ENCODE results near the gene MRPS24.
A peak's percentile ranks its signal among the peaks of the same experiment; 100 is the strongest.
"Not testable (repeated sequence)": the region's sequence is repeated elsewhere in the genome, so short reads cannot be mapped to it uniquely, and the experiment has no call there.

MRPS24 gene

DNA sequence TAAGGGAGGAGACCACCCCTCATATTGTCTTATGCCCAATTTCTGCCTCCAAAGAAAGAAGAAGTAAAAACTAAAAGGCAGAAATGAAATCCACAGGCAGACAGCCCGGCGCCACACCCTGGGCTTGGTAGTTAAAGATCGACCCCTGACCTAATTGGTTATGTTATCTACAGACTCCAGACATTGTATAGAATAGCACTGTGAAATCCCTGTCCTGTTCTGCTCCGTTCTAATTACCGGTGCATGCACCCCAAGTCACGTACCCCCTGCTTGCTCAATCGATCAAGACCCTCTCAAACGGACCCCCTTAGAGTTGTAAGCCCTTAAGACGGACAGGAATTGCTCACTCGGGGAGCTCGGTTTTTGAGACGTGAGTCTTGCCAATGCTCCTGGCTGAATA is 44.8 kb downstream of the MRPS24 start:
- peak in 1 of 3 donors; percentile 15 for DNase-seq
- 92% methylated on average over 4 of the region's 12 CpGs for WGBS (ENCODE audit: insufficient coverage)
- POLR2A ChIA-PET; H3K27ac ChIP-seq (ENCODE audit: insufficient read depth in 1 of 2, low read depth in 1 of 2, low read length in 2 of 2, poor library complexity in 1 of 2, severe bottlenecking in 2 of 2); H3K4me3 ChIP-seq (ENCODE audit: control insufficient read depth in 1 of 7, extremely low read depth in 1 of 7, insufficient read depth in 4 of 7, low read depth in 2 of 7, low read length in 6 of 7); H3K27me3 ChIP-seq (replicated peaks in 2 of 5; ENCODE audit: control insufficient read depth in 4 of 5, insufficient read depth in 5 of 5, low read length in 4 of 5); H3K36me3 ChIP-seq (ENCODE audit: control insufficient read depth in 4 of 4, insufficient read depth in 4 of 4, low read length in 3 of 4); H3K9me3 ChIP-seq (ENCODE audit: control extremely low read depth in 1 of 5, control insufficient read depth in 4 of 5, insufficient read depth in 2 of 5, low read depth in 1 of 5, low read length in 4 of 5); H3K4me1 ChIP-seq (ENCODE audit: control extremely low read depth in 1 of 4, control insufficient read depth in 4 of 4, insufficient read depth in 4 of 4, low read length in 3 of 4): not testable (repeated sequence)
- CTCF ChIA-PET, result interaction anchor here (0.7 to 1.2 kb wide), 2 partner anchors 10 to 42 kb away, joined by 4 to 5 read pairs; no protein-coding TSS in a partner anchor

DNA sequence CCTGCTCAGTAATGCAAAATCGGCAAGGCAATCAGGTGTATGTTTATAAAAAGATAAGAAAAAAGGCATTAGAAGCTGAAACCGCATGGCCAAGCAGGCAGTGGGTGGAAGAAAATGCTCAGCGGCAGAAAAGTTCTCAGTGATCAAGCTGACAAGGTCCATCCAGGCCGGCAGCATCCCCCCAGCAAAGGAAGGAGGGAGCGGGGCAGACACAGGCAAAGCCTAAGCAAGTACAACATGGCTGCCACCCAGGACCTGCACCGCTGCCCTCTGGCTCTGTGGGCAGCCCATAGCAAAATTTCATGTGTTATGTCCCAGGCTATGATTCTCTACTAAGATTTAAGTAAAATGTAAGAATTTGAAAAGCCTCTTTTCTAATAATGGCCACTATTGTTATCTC is 45.4 kb downstream of the MRPS24 start:
- H3K4me3 ChIP-seq (ENCODE audit: control insufficient read depth in 1 of 7, extremely low read depth in 1 of 7, insufficient read depth in 4 of 7, low read depth in 2 of 7, low read length in 6 of 7), result no peak overlapping the region
- no peaks in the 10 kb centered on the region for H3K9me3 ChIP-seq (ENCODE audit: control extremely low read depth in 1 of 5, control insufficient read depth in 4 of 5, insufficient read depth in 2 of 5, low read depth in 1 of 5, low read length in 4 of 5)
- H3K27ac ChIP-seq (ENCODE audit: insufficient read depth in 1 of 2, low read depth in 1 of 2, low read length in 2 of 2, poor library complexity in 1 of 2, severe bottlenecking in 2 of 2), result no peak overlapping the region
- no peak for DNase-seq
- H3K36me3 ChIP-seq (ENCODE audit: control insufficient read depth in 4 of 4, insufficient read depth in 4 of 4, low read length in 3 of 4), result no peaks in the 10 kb centered on the region
- H3K27me3 ChIP-seq (replicated peaks in 2 of 5; ENCODE audit: control insufficient read depth in 4 of 5, insufficient read depth in 5 of 5, low read length in 4 of 5), result peaks cover 0 to 3% (median 0%) of the 10 kb centered on the region in 5 experiments
- WGBS (ENCODE audit: insufficient coverage), result 99% methylated on average over 5 of the region's 6 CpGs
- ChIA-PET CTCF (interaction anchor here (1.1 to 1.6 kb wide), 3 partner anchors 42 to 123 kb away, joined by 3 to 5 read pairs (median 3); no protein-coding TSS in a partner anchor), POLR2A (no interaction called here)
- H3K4me1 ChIP-seq (ENCODE audit: control extremely low read depth in 1 of 4, control insufficient read depth in 4 of 4, insufficient read depth in 4 of 4, low read length in 3 of 4), result no peaks in the 10 kb centered on the region

DNA sequence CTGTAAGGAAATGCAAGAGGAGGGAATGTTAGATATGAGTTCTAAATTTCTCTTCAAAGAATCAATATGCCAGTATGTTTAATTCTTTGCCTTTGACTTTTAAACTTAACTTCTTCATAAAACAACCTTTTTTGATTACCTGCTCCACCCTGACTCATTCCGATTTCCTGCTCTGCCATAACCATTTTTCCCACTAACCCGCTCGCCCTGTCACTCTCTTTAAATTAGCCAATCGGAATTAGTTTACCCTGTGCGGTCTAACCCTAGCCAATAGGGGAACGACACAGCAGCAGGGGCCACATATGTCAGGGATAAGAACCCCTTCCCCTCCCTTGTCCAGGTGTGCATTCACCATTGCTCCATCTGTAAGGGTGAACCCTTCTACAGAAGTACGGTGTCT is 45.9 kb downstream of the MRPS24 start:
- CTCF ChIA-PET, result interaction anchor here (1.1 to 1.6 kb wide), 2 partner anchors 98 to 123 kb away, joined by 3 read pairs; no protein-coding TSS in a partner anchor
- WGBS (ENCODE audit: insufficient coverage), result 91% methylated on average over 4 of the region's 7 CpGs
- POLR2A ChIA-PET, result not testable (repeated sequence)

More for the DNA sequence above, 45.9 kb downstream of the MRPS24 start:
- not testable (repeated sequence) for H3K27ac ChIP-seq (ENCODE audit: insufficient read depth in 1 of 2, low read depth in 1 of 2, low read length in 2 of 2, poor library complexity in 1 of 2, severe bottlenecking in 2 of 2); H3K27me3 ChIP-seq (replicated peaks in 2 of 5; ENCODE audit: control insufficient read depth in 4 of 5, insufficient read depth in 5 of 5, low read length in 4 of 5); H3K4me1 ChIP-seq (ENCODE audit: control extremely low read depth in 1 of 4, control insufficient read depth in 4 of 4, insufficient read depth in 4 of 4, low read length in 3 of 4); H3K4me3 ChIP-seq (ENCODE audit: control insufficient read depth in 1 of 7, extremely low read depth in 1 of 7, insufficient read depth in 4 of 7, low read depth in 2 of 7, low read length in 6 of 7); H3K9me3 ChIP-seq (ENCODE audit: control extremely low read depth in 1 of 5, control insufficient read depth in 4 of 5, insufficient read depth in 2 of 5, low read depth in 1 of 5, low read length in 4 of 5); DNase-seq; H3K36me3 ChIP-seq (ENCODE audit: control insufficient read depth in 4 of 4, insufficient read depth in 4 of 4, low read length in 3 of 4)

Data from common myeloid progenitor, CD34-positive (primary cell).